Transverse colon (tissue), 3 donors: ENCODE results near the gene ZDHHC11.

Experiments
- EP300 ChIP-seq: sonication (generic); formaldehyde crosslinking; IDR thresholded peaks from one replicate; pipeline ENCODE4 v1.6.1; 2017; ENCODE audit warnings: antibody characterized with exemption, low read depth
- TF ChIP-seq, protein P1 (sequence below), 5 experiments: fragments of 200-600 bp in 3 of 5; fragments of 450-650 bp in 2 of 5; sonication (generic) in 3 of 5; IDR thresholded peaks; 1 replicate in 2 of 5; 2 replicates in 3 of 5; pipeline ENCODE4 v1.5.1; 2016 to 2017; ENCODE audit warnings: antibody characterized with exemption in 5 of 5, inconsistent platforms in 3 of 5, mild to moderate bottlenecking in 2 of 5, moderate library complexity in 1 of 5

DNA sequence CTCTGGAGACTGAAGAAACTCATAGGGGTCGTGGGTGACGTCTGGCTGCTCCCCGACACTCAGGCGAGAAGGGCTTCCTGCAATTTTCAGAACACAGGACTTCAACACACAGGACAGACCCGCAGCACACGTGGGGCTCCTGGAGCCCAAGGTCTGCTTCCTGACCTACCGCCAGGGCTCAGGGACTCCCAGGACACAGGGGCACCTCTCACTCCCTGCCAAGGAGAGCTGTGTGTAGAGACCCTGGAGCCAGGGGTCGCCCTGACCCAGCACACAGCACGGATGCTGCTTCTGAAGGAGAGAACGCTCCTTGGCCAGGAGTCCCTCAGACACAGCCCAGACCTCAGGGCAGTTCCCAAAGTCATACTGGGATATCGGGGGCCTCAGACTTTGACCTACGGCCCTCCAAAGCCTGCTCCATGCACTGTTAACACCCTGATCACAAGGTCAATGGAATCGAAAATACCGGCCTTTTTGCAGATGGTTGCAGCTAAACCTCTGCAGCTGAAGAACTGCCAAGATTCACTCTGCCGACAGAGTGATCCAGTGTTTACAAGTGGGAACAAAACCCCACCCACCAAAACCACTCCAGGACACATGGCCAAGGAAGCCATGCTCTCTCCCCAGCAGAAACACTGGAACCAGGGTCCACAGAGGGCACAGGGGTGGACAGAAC, 13.8 kb upstream of the ZDHHC11 start:
- TF ChIP-seq, protein P1, sequence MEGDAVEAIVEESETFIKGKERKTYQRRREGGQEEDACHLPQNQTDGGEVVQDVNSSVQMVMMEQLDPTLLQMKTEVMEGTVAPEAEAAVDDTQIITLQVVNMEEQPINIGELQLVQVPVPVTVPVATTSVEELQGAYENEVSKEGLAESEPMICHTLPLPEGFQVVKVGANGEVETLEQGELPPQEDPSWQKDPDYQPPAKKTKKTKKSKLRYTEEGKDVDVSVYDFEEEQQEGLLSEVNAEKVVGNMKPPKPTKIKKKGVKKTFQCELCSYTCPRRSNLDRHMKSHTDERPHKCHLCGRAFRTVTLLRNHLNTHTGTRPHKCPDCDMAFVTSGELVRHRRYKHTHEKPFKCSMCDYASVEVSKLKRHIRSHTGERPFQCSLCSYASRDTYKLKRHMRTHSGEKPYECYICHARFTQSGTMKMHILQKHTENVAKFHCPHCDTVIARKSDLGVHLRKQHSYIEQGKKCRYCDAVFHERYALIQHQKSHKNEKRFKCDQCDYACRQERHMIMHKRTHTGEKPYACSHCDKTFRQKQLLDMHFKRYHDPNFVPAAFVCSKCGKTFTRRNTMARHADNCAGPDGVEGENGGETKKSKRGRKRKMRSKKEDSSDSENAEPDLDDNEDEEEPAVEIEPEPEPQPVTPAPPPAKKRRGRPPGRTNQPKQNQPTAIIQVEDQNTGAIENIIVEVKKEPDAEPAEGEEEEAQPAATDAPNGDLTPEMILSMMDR (IDR thresholded peaks at IDR 0.05) = no peak
- TF ChIP-seq EP300 = no peak
